Epithelial cell of esophagus (primary cell): Measurements from ENCODE around the gene SAMHD1.

Experiments used
- DNase-seq: peaks from one replicate; pipeline ENCODE4 v3.0.0; 2010; ENCODE audit warnings: low read depth
- H3K4me3 ChIP-seq: 2 replicates; pipeline ENCODE4 v1.5.1; 2011; ENCODE audit warnings: mild to moderate bottlenecking, low read length, control low read depth
- TF ChIP-seq, protein P1 (sequence below): IDR thresholded peaks from 2 replicates; pipeline ENCODE4 v1.5.1; 2011; ENCODE audit warnings: low read depth, mild to moderate bottlenecking, low read length, control low read depth, inconsistent platforms; ENCODE audit not compliant: insufficient read depth; ENCODE audit errors: missing control alignments

SAMHD1 gene

DNA sequence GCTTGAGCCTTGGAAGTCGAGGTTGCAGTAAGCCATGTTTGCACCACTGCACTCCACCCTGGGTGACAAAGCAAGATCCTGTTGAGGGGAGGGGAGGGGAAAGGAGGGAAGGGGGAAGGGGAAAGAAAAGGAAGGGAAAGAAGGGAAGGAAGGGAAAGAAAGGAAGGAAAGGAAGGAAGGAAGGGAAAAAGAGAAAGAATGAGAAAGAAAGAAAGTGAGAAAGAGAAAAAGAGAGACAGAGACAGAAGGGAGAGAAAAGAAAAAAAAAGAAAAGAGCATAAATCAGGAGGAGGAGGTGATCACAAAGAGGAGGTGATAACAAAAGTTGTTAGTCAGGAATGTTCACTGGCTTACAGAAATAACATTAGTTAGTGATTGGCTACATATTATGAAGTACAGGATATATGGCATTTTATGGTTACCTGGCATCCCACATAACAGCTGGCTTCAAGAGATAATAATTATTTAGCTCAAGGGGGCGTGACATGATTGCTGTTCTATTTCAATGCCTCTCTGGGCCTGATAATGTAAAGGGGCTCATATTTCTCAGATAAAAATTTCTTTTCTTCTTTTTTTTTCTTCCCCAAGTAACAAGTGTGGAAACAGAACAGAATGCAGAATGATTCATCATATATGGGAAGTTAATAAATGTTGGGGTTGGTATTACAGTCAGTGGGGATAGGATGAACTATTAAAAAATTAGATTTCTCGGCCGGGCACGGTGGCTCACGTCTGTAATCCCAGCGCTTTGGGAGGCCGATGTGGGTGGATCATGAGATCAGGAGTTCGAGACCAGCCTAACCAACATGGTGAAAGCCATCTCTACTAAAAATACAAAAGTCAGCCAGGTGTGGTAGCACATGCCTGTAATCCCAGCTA, 27.1 kb downstream of the SAMHD1 start:
- peak; percentile 7 for DNase-seq
- TF ChIP-seq, protein P1, sequence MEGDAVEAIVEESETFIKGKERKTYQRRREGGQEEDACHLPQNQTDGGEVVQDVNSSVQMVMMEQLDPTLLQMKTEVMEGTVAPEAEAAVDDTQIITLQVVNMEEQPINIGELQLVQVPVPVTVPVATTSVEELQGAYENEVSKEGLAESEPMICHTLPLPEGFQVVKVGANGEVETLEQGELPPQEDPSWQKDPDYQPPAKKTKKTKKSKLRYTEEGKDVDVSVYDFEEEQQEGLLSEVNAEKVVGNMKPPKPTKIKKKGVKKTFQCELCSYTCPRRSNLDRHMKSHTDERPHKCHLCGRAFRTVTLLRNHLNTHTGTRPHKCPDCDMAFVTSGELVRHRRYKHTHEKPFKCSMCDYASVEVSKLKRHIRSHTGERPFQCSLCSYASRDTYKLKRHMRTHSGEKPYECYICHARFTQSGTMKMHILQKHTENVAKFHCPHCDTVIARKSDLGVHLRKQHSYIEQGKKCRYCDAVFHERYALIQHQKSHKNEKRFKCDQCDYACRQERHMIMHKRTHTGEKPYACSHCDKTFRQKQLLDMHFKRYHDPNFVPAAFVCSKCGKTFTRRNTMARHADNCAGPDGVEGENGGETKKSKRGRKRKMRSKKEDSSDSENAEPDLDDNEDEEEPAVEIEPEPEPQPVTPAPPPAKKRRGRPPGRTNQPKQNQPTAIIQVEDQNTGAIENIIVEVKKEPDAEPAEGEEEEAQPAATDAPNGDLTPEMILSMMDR = no peak
- no peak overlapping the region for H3K4me3 ChIP-seq

DNA sequence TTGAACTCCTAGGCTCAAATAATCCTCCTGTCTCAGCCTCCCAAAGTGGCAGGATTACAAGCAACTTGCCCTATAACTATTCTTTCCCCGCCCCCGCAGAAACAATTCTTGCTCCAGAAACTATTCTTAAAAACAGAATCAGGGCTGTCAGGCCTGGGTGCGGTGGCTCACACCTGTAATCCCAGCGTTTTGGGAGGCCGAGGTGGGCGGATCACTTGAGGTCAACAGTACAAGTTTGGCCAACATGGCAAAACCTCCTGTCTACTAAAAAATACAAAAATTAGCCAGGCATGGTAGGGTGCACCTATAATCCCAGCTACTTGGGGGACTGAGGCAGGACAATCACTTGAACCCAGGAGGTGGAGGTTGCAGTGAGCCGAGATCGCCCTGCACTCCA, 31.2 kb downstream of the SAMHD1 start:
- DNase-seq = no peak
- TF ChIP-seq, protein P1 = no peak

DNA sequence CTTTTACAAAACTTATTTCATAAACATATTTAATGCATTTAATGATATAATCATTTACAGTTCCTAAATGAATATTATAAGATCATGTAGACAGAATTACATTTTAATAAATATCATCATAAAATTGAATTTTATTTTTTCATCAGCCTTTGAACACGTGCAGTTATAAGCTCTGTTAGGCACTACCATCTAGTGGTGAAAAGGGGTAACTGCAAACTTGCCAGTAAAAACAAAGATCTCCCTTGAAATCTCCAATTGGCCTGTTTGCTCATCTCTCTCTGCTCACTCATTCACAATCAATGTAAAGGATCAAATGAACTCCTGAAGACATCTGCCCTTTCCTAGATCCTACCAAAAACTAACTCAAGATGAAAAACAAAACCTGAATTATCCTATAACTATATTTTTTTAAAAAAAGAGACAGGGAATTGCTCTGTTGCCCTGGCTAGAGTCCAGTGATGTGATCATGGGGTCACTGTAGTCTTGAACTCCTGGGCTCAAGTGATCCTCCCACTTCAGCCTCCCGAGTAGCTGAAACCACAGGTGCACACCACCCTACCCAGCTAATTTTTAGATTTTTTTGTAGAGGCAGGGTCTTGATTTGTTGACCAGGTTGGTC, 31.7 kb downstream of the SAMHD1 start:
- no peak overlapping the region for H3K4me3 ChIP-seq
- peak; percentile 68 for DNase-seq
- TF ChIP-seq, protein P1 = peak; percentile 90

More for the DNA sequence above, 31.2 kb downstream of the SAMHD1 start:
- H3K4me3 ChIP-seq = no peak overlapping the region

DNA sequence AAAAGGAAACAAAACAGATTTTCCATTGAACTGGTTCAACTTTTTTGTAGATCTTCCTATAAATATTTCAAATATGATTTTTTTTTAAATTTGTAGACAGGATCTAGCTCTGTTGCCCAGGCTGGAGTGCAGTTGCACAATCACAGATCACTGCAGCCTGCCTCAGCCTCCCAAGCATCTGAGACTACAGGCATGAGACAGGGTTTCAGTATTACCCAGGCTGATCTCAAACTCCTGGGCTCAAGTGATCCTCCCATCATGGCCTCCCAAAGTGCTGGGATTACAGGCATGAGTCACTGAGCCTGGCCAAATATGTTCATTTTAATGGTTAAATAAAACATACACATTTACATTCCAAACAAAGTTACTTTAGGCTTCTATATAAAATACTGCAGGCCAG, 33.6 kb downstream of the SAMHD1 start:
- no peak overlapping the region for H3K4me3 ChIP-seq
- no peak for DNase-seq
- TF ChIP-seq, protein P1 = no peak

DNA sequence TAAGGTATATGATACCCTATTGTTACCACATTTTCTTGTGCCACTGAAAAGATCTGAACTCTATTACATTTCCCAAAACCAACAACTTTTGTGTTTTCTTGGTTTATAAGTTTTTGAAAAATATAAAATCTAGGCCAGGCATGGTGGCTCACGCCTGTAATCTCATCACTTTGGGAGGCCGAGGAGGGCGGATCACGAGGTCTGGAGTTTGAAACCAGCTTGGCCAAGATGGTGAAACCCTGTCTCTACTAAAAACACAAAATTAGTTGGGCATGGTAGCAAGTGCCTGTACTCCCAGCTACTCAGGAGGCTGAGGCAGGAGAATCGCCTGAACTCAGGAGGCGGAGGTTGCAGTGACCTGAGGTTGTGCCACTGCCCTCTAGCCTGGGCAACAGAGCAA, 34.3 kb downstream of the SAMHD1 start:
- TF ChIP-seq, protein P1 = no peak
- H3K4me3 ChIP-seq = no peak overlapping the region
- DNase-seq = no peak

DNA sequence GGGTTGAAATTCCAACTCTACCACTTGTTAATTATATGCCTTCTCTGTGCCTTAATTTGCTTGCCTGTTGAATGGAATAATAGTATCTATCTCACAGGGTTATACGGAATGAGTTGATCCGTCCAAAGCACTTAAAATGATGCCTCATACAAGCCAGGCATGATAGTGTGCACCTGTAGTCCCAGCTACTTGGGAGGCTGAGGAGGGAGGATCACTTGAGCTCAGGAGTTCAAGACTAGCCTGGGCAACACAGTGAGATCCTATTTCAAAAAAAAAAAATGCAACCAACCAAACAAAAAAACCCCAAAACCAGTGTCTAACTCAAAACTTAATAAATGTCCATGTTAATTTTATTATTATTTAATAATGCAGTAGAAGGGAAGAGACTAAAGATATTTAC, 35.3 kb downstream of the SAMHD1 start:
- H3K4me3 ChIP-seq = no peak overlapping the region
- TF ChIP-seq, protein P1 = no peak

More for the DNA sequence above, 35.3 kb downstream of the SAMHD1 start:
- DNase-seq = no peak
